GM04504 (cell line): Measurements from ENCODE around the gene PLEKHG3.

Experiments used
- DNase-seq: peaks from one replicate; pipeline ENCODE4 v3.0.0-alpha.2; 2012; ENCODE audit warnings: low read depth

PLEKHG3 gene

DNA sequence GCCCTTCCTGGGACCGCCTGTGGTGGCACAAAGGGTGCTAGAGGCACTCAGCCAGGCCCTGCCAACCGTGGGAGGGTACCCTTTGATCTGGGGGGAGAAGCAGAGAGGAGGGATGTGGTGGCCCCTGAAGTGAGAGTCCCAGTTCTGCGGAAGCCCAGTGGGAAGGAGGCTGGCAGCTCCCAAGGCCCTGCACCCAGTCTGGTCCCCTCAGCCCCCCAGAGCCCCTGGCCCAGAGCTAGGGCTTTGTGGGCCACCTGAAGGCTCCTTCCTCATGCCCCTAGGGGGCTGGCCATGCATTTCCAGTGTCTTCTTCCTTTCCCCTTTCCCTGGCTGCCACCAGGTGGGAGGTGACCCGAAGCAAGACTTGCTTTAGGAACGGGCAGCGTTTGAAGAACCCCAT lies 44.3 kb downstream of the PLEKHG3 start:
- no peak for DNase-seq

DNA sequence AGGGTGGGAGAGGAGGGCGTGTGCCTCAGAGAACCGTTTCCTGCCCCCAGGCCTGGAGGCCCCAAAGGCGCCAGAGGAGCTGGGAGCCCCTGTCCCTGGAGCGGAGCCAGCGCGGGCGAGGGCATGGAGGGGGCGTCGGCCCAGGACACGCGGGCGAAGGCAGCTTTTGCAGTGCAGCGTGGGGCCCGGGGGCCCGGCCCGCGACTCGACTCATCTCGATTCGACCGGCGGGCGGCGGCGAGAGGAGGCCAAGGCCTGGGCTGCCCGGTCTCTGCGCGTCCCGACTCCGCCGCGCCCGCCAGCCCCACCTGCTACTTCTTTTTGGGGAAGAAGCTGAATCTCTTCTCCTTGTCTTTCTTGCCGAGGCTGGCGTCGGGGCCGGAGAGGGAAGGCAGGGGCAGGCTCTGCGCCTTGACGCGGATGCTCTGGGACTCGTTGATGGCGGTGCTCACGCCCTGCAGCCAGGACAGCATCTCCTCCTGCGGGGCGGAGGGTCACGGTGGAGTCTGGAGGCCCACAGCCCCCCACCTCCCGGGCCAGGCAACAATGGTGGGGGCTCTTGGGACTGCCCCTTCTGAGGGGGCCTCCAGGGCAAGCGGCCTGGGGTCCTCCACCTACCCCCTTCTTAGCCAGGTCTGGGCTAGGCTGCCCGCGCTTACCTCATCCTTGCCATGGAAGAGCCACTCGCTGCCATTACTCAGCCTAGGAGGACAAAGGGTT lies 44.9 kb downstream of the PLEKHG3 start:
- no peak for DNase-seq

DNA sequence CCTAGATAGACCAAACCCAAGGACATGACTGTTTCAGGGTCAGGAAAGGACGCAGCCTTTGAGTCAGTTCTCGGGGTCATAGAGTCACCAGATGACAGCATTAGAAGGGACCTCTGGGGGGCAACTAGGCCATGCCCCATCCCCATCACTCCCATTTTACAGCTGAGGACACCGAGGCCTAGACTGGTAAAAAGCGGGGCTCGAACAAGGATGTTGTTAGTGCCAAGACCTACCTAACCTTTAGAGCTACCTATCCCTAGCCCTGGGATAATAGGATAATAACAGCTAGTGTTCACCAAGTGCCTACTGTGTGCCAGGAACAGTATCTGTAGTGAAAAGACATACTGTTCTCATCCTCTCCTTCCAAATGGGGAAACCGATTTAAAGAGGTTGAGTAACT lies 48.7 kb downstream of the PLEKHG3 start:
- DNase-seq, result no peak

DNA sequence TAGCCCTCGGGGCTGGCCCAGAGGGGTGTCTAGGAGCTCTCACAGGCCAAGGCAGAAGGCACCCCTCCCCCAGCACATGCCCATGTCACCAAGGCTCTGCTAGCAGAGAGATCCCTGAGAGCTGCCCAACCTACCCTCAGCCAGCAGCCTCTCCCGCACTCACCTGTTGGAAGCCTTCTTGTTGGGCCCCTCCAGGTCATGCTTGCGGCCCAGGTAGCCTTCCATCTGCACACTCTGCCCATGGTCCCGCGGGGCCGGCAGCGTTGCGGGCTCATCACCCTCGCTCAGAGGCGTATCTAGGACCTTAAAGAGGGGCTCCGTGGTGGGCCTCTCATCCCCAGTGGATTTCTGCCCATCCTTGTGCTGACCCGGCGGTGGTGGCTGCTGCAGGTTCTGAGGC lies 49.1 kb downstream of the PLEKHG3 start:
- no peak for DNase-seq

DNA sequence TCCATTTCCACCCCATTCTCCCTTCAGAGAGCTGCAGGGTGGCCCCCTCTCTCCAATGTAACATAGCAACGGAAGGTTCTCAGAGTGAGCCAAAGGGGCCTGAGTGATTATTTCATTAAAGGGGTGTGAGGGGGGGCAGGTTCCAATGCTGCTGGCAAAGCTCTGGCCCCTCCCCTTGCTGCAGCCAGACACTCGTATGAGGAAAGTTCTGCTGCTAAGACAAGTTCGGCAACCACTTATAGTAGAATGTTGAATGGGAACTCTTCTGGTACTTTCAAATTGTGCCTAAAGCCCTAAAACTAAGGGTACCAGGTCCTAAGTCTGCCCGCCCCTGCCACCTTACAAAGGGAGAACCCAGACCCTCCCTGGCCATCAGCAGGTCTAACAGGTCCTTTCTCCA lies 49.8 kb downstream of the PLEKHG3 start:
- DNase-seq, result no peak

DNA sequence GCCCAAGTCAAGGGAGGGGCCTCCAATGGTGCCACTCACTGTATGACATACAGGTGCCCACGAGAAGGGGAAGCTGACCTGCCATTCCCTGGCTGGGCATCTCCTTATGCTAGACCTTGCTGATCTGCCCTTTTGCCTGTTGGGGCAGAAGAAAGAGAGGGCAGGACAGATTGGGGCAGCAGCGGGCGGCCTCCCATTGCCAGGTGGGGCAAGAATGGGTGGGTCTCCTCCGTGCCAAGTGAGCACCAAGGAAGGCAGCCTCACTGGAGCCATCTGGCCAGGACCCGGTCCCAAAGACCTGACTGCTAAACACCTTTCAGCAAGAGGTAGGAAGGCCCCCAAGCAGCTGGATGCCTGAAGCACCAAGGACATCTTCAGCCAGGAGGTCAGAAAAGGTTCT lies 50.5 kb downstream of the PLEKHG3 start:
- DNase-seq, result no peak

DNA sequence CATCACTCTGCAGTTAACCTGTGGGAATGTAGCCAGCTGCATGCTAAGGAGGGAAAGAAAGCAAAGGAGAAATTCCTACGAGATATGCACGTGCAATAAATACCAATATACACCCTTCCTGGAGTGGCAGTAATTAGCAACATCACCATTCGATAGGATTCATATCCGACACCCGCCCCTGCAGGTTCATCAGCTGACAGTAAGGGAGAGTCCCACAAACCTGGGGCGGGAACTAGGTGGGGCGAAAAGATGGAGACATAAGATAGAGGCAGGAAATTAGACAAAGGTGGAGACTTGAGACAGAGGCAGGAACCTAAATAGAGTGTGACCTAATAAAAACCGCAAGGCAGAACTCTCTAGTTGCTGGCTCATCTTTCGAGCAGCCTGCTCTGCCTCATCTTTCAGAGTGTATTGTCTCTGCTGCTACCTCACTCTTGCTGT lies 51.6 kb downstream of the PLEKHG3 start:
- DNase-seq, result no peak

DNA sequence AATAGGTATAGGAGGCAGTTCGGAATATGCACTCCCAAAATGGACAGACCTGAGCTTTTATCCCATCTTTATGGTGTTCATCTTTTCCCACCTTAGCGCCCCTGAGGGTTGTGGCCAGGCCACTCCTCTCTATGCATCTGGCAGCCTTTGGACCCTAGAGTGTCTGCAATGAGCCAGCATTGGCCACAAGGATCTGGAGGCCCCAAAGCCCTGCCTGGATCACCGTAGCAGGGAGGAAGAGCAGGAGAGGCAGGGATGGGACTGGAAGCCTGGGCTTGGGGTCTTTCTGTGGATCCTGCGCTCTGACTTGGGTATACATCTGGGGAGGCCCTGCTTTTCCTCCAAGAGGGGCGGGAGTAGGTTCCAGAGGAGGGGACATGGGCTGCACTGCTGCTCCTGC lies 52.5 kb downstream of the PLEKHG3 start:
- no peak for DNase-seq

DNA sequence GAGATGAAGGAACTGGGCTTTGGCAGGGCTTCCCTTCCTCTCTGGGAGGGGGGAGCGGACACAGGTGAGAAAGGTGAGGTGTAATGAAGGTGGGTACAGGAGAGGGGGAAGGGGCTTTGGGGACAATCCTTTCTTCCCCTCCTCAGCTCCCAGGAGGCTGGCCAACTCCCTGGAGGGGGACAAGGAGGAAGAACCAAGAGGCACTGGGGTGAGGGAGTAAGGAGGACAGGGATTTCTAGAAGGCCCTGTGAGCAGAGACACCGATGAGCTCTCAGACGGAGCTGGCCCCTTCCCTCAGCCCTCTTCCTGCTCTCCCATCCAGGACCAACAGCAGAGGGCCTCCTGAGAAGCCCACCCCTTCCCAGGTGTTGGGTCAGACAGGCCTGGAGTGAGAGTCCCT lies 53.4 kb downstream of the PLEKHG3 start:
- no peak for DNase-seq

DNA sequence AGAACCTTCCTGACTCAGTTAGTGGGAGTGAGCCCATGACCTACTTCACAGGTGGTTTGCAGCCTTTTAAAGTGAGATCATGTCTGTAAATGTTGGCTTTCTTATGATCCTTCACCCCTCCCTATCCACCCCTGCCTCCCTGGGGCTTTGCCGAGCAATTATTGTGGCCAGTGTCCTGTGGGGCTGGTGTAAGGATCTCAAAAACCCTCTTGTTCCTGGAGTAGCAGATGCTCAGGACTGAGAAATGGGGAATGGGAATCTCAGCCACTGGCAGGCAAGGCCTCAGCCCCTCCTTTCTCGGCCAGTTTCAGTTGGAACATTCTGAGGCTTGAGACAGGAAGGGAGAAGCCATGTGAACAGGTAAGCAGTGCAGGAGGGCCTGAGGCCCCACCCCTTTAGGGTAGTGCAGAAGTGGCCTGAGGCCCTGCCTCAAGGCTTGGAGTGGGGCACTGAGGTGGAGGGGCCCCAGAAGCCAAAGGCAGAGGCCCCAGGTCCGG lies 53.8 kb downstream of the PLEKHG3 start:
- no peak for DNase-seq

DNA sequence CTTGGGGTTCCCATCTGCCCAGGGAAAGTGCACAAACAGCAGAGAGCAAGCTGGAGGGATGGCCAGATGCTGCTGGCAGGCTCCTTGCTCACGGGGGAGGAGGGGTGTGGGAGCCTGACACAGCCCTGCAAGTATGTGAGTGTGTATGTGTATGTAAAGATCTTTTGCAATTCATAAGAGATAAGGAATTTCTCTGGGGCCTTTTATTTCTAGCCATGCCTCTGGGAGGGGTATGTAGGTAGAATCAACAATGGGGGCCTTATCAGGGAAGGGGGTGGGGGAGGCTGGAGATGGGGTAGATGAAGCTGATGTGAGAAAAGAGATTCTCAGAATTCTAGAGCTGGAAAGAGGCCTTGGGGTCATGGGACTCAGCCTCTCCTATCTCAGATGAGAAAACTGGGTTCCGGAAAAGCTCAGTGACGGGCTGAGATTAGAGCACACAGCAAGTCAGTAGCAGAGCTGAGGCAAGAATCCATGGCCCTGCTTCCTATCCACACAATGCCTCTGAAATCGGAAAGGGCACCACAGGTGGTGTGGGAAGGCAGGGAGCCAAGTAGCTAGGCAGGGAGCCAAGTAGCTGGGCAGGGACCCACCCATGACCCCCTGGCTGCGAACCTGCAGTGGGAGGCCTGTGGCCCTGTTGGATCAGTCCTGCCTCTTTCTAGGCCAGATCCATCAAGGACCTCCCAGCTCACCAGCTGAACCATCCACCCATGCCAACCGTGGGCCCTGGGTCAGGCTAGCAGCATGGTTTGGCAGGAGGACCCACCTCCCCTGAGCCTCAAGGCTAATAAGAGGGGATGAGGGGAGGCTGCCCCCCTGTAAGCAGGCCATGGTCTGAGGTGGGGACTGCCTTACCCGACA lies 54.7 kb downstream of the PLEKHG3 start:
- DNase-seq, result peak; percentile 60

DNA sequence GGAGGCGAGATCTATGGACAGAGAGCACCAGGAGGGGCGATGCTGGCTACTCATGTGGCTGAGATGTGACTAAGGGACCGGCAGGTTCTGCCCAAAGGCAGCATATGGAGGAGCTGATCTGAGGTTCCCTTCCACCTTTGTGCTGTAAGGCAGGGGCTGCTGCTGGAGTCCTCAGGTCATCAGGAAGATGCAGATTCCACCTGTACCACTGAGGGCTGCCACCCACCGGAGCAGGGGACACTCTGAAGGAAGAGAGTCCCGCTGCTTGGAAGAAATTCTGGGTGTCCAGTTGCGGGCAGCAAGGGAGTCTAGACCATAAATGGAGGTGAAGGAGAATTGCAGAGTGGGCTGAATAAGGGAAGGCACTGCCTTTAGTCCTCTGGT lies 55.3 kb downstream of the PLEKHG3 start:
- no peak for DNase-seq

DNA sequence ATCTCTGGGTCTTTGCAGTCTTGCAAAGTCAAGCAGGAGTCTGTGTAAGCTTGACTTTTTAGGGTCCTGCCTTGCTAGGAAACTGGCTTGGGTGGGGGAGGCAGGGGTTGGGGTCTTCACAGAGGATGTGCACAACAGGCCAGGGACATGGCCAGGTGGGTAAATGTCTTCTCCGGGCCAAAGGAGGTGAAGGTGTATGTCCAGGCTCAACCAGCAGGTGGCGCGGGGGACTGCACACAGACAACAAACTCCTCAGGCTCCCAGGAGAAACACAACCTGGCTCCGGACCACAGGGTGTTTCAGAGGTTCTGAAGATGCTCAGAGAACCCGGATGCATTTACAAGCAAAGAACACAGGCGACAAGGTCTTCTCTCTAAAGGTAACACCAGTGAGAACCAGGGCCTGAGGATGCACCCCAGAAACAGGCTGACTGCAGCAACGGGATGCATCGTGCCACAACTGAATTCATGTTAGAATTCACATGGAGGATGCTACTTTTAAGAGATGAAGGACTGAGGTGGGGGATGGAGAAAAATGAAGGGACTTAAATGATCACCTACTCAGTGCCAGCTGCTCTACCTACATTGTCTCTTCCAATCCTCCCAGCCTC lies 56.0 kb downstream of the PLEKHG3 start:
- no peak for DNase-seq

DNA sequence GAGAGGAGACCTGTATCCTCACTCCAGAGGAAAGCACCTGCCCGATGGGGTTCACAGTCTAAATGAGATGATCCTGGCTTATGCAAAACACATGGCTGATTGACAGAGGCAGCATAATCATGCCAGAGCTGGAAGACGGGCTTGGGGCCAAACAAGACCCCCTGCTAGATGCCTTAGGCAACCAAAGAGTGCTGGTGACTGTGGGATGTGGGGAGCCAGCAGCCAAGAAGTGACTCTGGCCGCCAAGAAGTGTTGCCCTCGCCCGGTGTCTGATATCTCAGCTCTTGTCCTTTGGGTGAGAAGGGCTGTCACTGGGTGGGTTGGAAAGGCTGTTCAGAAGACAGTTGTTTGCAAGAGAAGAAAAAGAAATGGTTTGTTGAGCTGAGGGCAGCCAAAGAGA lies 56.7 kb downstream of the PLEKHG3 start:
- no peak for DNase-seq

DNA sequence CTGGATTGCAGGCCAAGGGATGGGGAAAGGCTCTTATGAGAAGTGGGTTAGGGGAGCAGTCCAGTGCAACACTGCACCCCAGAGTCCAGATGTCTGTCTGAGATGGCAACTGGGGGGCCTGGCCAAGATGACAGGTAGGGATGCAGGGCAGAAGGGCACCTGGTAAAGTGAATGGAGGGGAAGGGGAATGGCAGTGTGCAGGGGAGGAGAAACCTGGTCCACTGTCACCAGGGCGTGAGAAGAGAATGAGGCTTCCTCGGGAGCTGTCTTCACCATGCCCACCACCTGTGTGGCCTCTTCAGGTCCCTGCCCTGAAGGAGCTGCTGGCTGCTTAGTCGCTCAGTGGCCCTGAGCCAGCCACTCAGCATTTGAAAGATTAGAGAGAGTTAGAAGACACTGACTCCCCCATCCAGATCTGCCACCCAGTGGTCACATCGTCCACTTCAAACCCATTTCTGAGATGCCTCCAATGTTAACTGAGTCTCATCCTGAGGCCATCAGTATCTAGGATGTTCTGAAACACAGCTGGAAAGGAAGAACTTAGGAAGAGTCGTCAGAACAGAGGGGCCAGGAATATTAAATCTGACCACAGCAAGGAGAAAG lies 57.3 kb downstream of the PLEKHG3 start:
- DNase-seq, result no peak

DNA sequence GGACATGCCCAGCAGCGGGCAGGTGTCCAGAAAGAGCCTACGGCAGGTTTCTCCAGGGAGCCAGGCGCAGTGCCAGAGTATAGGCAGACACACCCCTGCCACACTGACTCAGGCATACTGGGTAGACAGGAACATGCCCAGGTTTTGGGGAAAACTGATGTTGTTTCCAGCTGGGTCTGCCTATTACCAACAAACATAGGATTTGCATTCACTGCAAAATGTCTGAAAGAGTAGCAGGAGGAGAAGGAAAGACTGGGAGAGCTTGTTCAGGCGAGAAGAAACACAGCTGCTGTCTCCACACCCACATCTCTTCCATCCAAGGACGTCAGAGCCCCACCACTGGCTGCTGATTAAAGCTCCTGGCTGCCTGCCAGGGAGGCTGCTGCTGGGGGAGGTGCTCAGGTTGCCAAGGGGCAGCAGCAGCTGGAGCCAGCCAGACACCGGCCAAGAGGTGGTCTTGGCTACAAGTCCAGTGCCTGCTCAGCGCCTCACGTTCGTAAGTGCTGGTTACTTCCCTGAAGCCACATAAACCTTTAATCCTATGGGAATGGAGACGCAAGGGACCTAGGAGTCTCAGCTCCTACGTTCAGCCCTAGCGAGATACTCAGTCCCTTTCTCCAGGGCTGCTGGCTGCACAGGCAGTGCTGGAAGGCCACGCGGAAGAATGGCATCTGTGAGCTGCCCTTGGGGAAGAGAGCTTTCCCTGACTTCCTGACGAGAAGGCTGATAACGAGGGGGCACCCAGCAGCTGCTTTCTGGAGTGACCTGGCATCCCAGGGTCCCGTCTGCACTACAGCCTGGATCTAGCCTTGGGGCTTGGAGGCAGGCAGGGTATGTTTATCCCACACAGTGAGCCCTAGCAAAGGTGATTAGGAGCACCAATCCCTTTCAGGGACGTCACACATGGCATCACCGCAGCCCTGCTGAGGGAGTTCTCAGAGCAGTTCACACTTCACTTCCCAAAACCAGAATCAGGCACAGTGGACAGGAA lies 58.1 kb downstream of the PLEKHG3 start:
- DNase-seq, result no peak

DNA sequence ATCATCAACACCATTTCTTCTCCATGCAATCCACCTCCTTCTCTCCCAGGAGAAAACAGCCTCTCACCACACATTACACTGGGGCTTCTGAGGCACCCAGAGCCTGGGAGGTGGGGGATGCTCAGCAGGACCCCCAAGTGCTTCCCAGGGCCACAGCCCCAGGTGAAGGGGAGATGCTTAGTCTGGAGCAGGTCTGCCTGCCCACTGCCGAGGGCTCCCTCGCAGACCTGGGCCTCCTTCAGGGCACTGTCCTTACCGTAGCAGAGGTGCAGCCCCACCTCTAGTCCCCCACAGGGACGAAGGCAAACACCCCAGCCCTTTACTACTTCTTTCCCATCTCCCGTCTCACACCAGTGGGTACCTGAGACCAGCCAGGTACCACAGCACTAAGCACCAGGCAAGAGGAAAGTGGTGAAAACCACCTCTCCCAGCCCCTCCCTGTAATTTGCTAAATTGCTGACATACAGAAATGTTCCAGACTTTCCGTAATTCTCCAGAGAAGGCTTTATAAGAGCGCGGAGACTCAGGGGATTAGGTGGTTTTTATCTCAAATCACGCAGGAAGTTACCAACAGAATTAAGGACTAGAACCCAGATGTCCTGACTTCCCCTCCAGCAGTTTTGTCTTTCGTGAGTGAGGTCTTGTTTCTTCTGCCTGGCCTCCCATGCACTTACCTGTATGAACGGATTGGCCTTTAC lies 59.0 kb downstream of the PLEKHG3 start:
- no peak for DNase-seq

DNA sequence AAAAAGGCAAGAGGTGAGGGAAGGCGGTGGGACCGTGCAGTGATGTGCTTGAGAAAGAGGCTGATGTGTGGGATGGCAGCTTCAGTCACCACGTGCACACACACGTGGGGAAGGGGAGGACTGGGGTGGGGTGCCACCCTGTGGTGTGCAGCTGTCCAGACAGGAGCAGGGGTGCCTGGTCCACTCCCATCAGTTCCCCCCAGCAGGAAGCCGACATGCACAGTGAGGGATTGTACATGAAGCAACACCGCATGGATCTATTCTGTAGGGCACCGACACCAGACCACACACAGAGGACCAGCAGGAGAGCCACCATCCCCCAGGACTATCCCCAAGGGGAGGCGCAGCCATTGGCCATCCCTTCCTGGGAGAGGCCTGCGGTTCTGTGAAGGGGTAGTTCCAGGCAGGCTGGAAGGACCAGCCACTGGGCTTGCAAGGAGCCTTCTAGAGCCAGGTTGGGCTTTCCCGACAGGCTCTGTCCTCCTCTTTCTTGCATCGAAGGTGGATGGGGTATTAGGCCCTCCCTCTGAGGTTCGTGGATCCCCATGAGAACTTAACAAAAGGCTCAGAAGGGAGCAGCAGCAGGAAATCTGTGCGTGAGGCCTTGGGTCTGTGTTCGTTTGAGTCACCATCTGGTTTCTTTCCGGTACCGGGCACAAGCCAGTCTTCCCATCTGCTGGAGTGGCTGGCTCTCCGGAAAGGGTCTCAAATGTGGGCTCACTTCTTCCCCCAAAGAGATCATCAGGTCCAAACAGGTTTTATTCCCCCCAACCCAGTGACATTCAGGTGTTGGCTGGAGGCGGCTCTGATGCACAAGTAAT lies 59.8 kb downstream of the PLEKHG3 start:
- DNase-seq, result no peak

DNA sequence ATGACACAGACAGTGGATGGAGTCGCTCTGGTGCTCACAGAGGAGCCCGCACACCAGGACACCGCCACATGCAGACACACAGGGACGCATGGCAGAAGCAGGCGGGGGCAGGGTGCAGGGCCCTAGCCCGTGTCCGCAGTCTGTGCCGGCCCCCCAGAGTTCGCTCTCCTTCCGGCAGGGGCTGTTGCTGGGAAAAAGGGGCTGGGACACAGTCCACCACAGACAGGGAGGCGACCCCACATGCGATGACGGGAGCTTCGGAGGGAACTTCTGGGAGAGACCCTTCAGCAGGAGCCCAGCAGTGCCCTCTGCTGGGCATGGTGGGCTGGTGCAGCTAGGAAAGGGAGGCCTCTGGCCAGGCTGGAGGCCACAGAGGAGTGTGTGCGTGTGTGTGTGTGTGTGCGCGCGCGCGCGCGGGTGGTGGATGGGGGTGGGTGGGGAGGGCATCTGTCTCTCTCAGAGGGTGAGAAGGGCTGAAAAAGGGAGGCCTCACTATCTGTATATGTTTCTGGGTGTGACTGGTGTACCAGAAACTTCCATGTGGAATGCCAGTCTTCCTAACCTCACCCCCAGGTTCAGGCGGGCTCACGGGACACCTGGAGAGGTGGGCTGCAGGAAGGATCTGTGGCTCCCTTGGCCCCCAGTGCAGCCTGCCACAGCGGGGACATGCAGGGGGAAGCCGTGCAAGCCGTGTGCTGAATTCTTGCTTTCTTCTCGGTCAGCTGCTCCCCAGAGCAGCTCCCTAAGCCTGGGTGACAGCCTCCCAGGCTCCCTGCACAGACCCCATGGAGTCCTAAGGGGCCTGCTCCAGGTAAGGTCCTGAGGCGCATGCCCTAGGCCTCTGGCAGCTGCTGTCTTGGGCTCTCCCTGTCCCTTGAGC lies 60.7 kb downstream of the PLEKHG3 start:
- peak; percentile 58 for DNase-seq
